Measurements from ENCODE around the gene GIT2.

Gene GIT2

GRCh38 chr12:109928058-109928656, 68.0 kb downstream of the GIT2 start:
- Histone ChIP-seq H3K27ac (ENCODE audit: low read length) (no peak overlapping the region), H3K27me3 (ENCODE audit: insufficient read depth, low read length, poor library complexity) (no peaks in the 10 kb centered on the region), H3K4me3 (ENCODE audit: low read depth in 1 of 2, low read length in 2 of 2) (no peak overlapping the region), H3K4me1 (ENCODE audit: insufficient read depth, low read length) (no peaks in the 10 kb centered on the region), H3K9ac (ENCODE audit: low read depth, low read length) (no peak overlapping the region), H2AFZ (ENCODE audit: low read depth, low read length) (no peak overlapping the region), H3K9me3 (ENCODE audit: insufficient read depth, low read length, severe bottlenecking) (no peaks in the 10 kb centered on the region), H3K36me3 (ENCODE audit: insufficient read depth, low read length) (peaks cover 33% of the 10 kb centered on the region), H4K20me1 (ENCODE audit: insufficient read depth, low read length) (no peaks in the 10 kb centered on the region; the same call in 1 of the 2 replicates), H3K79me2 (ENCODE audit: insufficient read depth, low read length) (no peaks in the 10 kb centered on the region), H3K4me2 (ENCODE audit: insufficient read depth, low read length) (no peak overlapping the region)
- TF ChIP-seq CTCF (IDR thresholded peaks at IDR 0.05; ENCODE audit: borderline replicate concordance, extremely low read depth, low read length, poor library complexity, severe bottlenecking) (no peak), EZH2 (IDR thresholded peaks at IDR 0.05; ENCODE audit: borderline replicate concordance, low read depth, low read length, severe bottlenecking) (no peak)
- ATAC-seq (ENCODE audit: insufficient read depth, low read depth) (no peak), DNase-seq (no peak)

- DNase-seq (peak; percentile 39), ATAC-seq (ENCODE audit: insufficient read depth, low read depth) (peak; percentile 69)
- no peak overlapping the region for H3K27ac ChIP-seq (ENCODE audit: low read length)
- H2AFZ ChIP-seq (ENCODE audit: low read depth, low read length), result no peak overlapping the region
- H3K79me2 ChIP-seq (ENCODE audit: insufficient read depth, low read length), result no peaks in the 10 kb centered on the region
- H3K4me1 ChIP-seq (ENCODE audit: insufficient read depth, low read length), result no peaks in the 10 kb centered on the region
- no peaks in the 10 kb centered on the region for H3K27me3 ChIP-seq (ENCODE audit: insufficient read depth, low read length, poor library complexity)
- no peak overlapping the region for H3K4me3 ChIP-seq (ENCODE audit: low read depth in 1 of 2, low read length in 2 of 2)
- no peaks in the 10 kb centered on the region for H3K9me3 ChIP-seq (ENCODE audit: insufficient read depth, low read length, severe bottlenecking)
- H3K9ac ChIP-seq (ENCODE audit: low read depth, low read length), result no peak overlapping the region
- H4K20me1 ChIP-seq (ENCODE audit: insufficient read depth, low read length), result no peaks in the 10 kb centered on the region; the same call in 1 of the 2 replicates
- H3K36me3 ChIP-seq (ENCODE audit: insufficient read depth, low read length), result peaks cover 28% of the 10 kb centered on the region
- no peak overlapping the region for H3K4me2 ChIP-seq (ENCODE audit: insufficient read depth, low read length)
- TF ChIP-seq EZH2 (IDR thresholded peaks at IDR 0.05; ENCODE audit: borderline replicate concordance, low read depth, low read length, severe bottlenecking) (no peak), CTCF (IDR thresholded peaks at IDR 0.05; ENCODE audit: borderline replicate concordance, extremely low read depth, low read length, poor library complexity, severe bottlenecking) (peak; percentile 76)
Measured at GRCh38 chr12:109927622-109928021, 68.5 kb downstream of the GIT2 start.

GRCh38 chr12:109926488-109927210, 69.5 kb downstream of the GIT2 start:
- DNase-seq (no peak), ATAC-seq (ENCODE audit: insufficient read depth, low read depth) (no peak)
- H3K4me1 ChIP-seq (ENCODE audit: insufficient read depth, low read length), result no peaks in the 10 kb centered on the region
- no peak overlapping the region for H2AFZ ChIP-seq (ENCODE audit: low read depth, low read length)
- peaks cover 18% of the 10 kb centered on the region for H3K36me3 ChIP-seq (ENCODE audit: insufficient read depth, low read length)
- H3K27ac ChIP-seq (ENCODE audit: low read length), result no peak overlapping the region
- H3K27me3 ChIP-seq (ENCODE audit: insufficient read depth, low read length, poor library complexity), result no peaks in the 10 kb centered on the region
- no peak overlapping the region for H3K4me3 ChIP-seq (ENCODE audit: low read depth in 1 of 2, low read length in 2 of 2)
- no peak overlapping the region for H3K4me2 ChIP-seq (ENCODE audit: insufficient read depth, low read length)
- H4K20me1 ChIP-seq (ENCODE audit: insufficient read depth, low read length), result no peaks in the 10 kb centered on the region; the same call in 1 of the 2 replicates
- H3K9me3 ChIP-seq (ENCODE audit: insufficient read depth, low read length, severe bottlenecking), result no peaks in the 10 kb centered on the region
- no peaks in the 10 kb centered on the region for H3K79me2 ChIP-seq (ENCODE audit: insufficient read depth, low read length)
- H3K9ac ChIP-seq (ENCODE audit: low read depth, low read length), result no peak overlapping the region
- no peak for TF ChIP-seq EZH2 (IDR thresholded peaks at IDR 0.05; ENCODE audit: borderline replicate concordance, low read depth, low read length, severe bottlenecking)

GRCh38 chr12:109926016-109926415, 70.2 kb downstream of the GIT2 start:
- Histone ChIP-seq H3K27me3 (ENCODE audit: insufficient read depth, low read length, poor library complexity) (no peaks in the 10 kb centered on the region), H4K20me1 (ENCODE audit: insufficient read depth, low read length) (no peaks in the 10 kb centered on the region; the same call in 1 of the 2 replicates), H2AFZ (ENCODE audit: low read depth, low read length) (no peak overlapping the region), H3K9me3 (ENCODE audit: insufficient read depth, low read length, severe bottlenecking) (no peaks in the 10 kb centered on the region), H3K4me3 (ENCODE audit: low read depth in 1 of 2, low read length in 2 of 2) (no peak overlapping the region), H3K4me2 (ENCODE audit: insufficient read depth, low read length) (no peak overlapping the region), H3K36me3 (ENCODE audit: insufficient read depth, low read length) (peaks cover 14% of the 10 kb centered on the region), H3K27ac (ENCODE audit: low read length) (no peak overlapping the region), H3K4me1 (ENCODE audit: insufficient read depth, low read length) (no peaks in the 10 kb centered on the region), H3K79me2 (ENCODE audit: insufficient read depth, low read length) (no peaks in the 10 kb centered on the region), H3K9ac (ENCODE audit: low read depth, low read length) (no peak overlapping the region)
- ATAC-seq (ENCODE audit: insufficient read depth, low read depth) (no peak), DNase-seq (no peak)
- TF ChIP-seq CTCF (IDR thresholded peaks at IDR 0.05; ENCODE audit: borderline replicate concordance, extremely low read depth, low read length, poor library complexity, severe bottlenecking) (no peak), EZH2 (IDR thresholded peaks at IDR 0.05; ENCODE audit: borderline replicate concordance, low read depth, low read length, severe bottlenecking) (no peak)
